AG04449 (cell line): Measurements from ENCODE around the gene EIF1B.

ENCODE experiments used
- CTCF ChIA-PET: fragments of 350-600 bp; formaldehyde crosslinking; extraction: SDS; loops from one replicate; lab custom pipeline; 2021; ENCODE audit warnings: antibody characterized with exemption; lab: Yijun Ruan, JAX
- POLR2A ChIA-PET: fragments of 400-600, 350-600 bp; formaldehyde crosslinking; extraction: SDS; loops from one replicate; lab custom pipeline; 2020; ENCODE audit warnings: antibody characterized with exemption, inconsistent platforms; lab: Yijun Ruan, JAX
- DNase-seq: peaks from one replicate; pipeline ENCODE4 v3.0.0-alpha.2; 2010; ENCODE audit warnings: low read depth, low spot score
- H3K4me3 ChIP-seq: 2 replicates; pipeline ENCODE4 v1.5.1; 2011; ENCODE audit warnings: low read depth, mild to moderate bottlenecking, control low read depth, low read length
- TF ChIP-seq, protein P1 (sequence below): IDR thresholded peaks from one replicate; pipeline ENCODE4 v1.5.1; 2011; ENCODE audit warnings: mild to moderate bottlenecking, moderate library complexity, low read length, control low read depth, inconsistent platforms; ENCODE audit not compliant: insufficient read depth; ENCODE audit errors: missing control alignments

EIF1B gene

DNA sequence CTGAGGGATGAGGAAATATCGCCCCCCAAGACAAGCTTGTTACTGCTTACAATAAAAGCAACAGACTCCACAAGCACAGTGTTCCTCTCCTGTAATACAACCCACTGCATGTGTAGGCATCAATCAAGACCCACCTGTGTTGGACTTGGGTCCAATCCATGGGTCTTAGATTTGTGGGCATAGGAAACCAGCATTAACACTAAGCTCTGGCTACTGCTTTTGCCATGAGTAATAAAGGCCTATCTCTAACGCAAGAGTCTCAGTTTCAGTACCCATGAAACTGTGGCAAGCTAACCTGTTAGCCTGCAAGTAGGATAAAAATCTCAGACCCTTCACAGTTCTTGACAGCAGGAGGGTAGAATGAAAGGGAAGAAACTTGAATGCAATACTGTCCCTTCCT lies 5.2 kb upstream of the EIF1B start:
- ChIA-PET CTCF (interaction anchor here (19.0 kb wide), 1 partner anchor 113 kb away, joined by 455 read pairs; no protein-coding TSS in a partner anchor), POLR2A (no interaction called here)
- TF ChIP-seq, protein P1, sequence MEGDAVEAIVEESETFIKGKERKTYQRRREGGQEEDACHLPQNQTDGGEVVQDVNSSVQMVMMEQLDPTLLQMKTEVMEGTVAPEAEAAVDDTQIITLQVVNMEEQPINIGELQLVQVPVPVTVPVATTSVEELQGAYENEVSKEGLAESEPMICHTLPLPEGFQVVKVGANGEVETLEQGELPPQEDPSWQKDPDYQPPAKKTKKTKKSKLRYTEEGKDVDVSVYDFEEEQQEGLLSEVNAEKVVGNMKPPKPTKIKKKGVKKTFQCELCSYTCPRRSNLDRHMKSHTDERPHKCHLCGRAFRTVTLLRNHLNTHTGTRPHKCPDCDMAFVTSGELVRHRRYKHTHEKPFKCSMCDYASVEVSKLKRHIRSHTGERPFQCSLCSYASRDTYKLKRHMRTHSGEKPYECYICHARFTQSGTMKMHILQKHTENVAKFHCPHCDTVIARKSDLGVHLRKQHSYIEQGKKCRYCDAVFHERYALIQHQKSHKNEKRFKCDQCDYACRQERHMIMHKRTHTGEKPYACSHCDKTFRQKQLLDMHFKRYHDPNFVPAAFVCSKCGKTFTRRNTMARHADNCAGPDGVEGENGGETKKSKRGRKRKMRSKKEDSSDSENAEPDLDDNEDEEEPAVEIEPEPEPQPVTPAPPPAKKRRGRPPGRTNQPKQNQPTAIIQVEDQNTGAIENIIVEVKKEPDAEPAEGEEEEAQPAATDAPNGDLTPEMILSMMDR, result no peak
- no peak for DNase-seq
- no peak overlapping the region for H3K4me3 ChIP-seq

- ChIA-PET POLR2A (interaction anchor here (0.7 kb wide), 1 partner anchor 111 kb away, joined by 3 read pairs; no protein-coding TSS in a partner anchor), CTCF (interaction anchor here (0.9 to 19.0 kb wide), 4 partner anchors 11 to 641 kb away, joined by 3 to 455 read pairs (median 22); no protein-coding TSS in a partner anchor)
- TF ChIP-seq, protein P1, result no peak
- peak; percentile 26 for DNase-seq
- no peak overlapping the region for H3K4me3 ChIP-seq
Measured at GRCh38 chr3:40306336-40306735, 3.2 kb upstream of the EIF1B start.

- no peak for DNase-seq
- POLR2A ChIA-PET, result no interaction called here
- CTCF ChIA-PET, result interaction anchor here (0.9 to 19.0 kb wide), 6 partner anchors 10 to 263 kb away, joined by 3 to 455 read pairs (median 12); no protein-coding TSS in a partner anchor
Measured at GRCh38 chr3:40307176-40307575, 2.3 kb upstream of the EIF1B start.

GRCh38 chr3:40308725-40309417 lies 636 bp upstream of the EIF1B start:
- ChIA-PET CTCF (interaction anchor here (0.6 to 19.0 kb wide), 26 partner anchors 8 to 892 kb away, joined by 3 to 455 read pairs (median 3); partner anchors contain the start of gene ZNF621), POLR2A (interaction anchor here (0.6 to 1.0 kb wide), 4 partner anchors 9 to 117 kb away, joined by 3 to 4 read pairs (median 3); no protein-coding TSS in a partner anchor)
- H3K4me3 ChIP-seq, result peak overlapping the region; percentile 82
- TF ChIP-seq, protein P1, result no peak
- DNase-seq, result no peak

More at GRCh38 chr3:40307176-40307575, 2.3 kb upstream of the EIF1B start:
- TF ChIP-seq, protein P1, result no peak
- no peak overlapping the region for H3K4me3 ChIP-seq

DNA sequence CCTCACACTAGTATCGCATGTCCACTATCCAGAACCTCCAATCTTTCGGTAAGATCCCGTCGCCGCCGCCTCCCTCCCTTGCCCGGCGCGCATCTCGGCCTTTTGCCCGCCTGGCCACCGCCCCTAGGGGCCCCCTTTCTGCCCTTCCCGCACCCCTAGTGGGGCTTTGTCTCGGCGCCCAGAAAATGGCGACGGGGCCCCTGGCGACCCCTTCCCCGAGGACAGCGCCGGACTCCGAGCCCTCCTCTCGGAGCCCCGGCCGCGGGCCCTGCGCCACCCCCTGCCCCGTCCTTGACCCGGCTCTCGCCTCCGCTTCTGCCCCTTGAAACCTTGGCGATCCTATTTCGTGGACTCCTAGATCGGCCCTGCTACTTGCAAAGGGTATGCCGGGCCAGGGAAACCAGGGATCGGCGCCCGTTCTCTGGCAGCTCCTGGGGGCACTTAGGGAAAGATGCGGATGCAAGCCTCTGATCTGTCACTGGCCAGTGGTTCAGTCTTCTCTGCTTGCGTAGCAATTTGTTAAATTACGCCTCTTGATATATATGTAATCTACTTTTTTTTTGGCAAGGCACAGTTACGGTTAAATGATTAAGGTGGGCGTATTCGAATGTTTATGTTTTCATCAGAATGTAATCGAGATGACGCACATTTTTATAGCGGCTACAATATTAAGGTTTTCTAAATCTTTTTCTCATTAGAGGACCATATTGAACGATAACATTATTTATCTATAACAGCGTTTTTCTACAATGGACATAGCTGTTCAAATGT lies 603 bp downstream of the EIF1B start:
- ChIA-PET POLR2A (interaction anchor here (1.0 kb wide), 2 partner anchors 11 to 118 kb away, joined by 3 to 4 read pairs; no protein-coding TSS in a partner anchor), CTCF (interaction anchor here (0.6 to 19.0 kb wide), 13 partner anchors 10 to 1545 kb away, joined by 3 to 455 read pairs (median 4); no protein-coding TSS in a partner anchor)

More for the DNA sequence above, 603 bp downstream of the EIF1B start:
- TF ChIP-seq, protein P1, result no peak
- H3K4me3 ChIP-seq, result peak overlapping the region; percentile 82
- DNase-seq, result no peak
